NCI-H2227 treated with DMSO at 0.1 percent for 48 hours (cell line): Measurements from ENCODE around the gene PPP2R2D.
A peak's percentile ranks its signal among the peaks of the same experiment; 100 is the strongest.

Source experiments
- DNase-seq: peaks from one replicate; lab custom pipeline; 2025; lab: John Stamatoyannopoulos, UW

Gene PPP2R2D

DNA sequence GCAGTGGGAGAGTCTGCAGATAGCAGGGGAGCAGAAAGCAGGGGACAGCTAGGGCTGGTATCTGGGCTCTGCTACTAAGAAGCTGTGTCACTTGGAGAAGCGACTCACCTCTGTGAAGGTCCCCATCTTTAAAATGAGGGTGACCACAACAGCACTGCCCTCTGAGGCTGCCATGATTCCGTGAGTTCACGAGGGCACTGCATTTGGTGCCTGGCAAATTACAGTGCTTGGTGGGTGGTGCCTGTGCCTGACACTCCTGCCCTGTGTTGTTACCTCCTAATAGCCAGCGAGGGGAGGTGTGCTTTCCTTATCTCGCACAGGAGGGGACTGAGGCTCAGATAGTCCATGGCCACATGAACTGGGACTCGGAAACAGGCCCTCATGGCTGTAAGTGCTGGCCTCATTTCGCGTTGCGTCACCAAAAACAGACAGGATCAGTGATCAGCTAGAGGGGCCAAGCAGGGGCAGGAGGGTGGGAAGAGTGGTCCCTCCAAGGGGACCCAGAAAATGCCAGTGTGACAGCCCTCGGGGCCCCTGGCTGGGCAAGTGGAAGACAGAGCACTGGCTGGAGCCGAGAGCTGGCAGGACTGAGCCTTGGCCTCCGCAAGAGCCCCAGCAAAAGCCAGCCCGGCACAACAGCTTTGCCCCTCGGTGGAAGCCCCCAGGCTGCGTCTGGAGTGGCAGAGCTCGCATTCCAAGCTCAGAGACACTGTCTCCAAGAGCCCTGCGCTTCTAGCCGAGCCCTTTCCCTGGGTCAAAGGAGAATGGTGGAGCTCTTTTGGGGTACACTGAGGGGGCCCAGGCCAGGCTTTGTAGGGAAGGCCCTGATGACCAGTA is 98.3 kb downstream of the PPP2R2D start:
- no peak for DNase-seq

DNA sequence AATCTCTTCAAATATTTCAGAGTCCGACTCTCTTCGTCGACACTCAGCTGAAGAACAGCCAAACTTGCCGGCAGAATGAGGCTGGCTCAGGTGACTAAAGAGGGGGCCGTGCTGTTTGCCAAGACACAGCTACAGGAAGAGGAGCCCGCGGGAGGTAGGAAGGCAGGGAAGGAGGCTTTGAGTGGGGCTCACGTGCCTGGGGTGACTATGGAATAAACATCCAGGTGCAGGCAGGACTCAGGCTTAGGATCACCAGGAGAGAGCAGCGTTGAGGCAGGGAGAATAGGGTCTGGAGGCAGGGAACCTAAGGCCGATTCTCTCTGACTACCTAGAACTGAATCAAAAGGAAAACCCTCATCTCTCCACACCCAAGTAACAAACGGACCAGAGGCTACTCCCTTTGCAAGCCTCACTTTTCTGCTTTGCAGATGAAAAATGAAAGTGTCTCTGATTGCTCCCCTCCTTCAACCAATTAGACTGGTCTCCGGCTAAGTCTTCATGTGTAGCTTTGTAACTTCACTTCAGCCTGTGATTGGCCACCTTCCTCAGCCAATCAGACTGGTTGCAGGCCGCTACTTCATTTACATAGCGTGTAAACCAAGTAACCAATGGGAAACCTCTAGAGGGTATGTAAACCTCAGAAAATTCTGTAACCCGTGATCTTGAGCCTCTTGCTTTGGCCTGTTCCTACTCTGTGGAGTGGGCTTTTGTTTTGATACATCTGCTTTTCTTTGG is 100.6 kb downstream of the PPP2R2D start:
- peak; percentile 25 for DNase-seq

GRCh38 chr10:132002004-132002403 is 101.2 kb downstream of the PPP2R2D start:
- no peak for DNase-seq

GRCh38 chr10:132003282-132003924 is 102.6 kb downstream of the PPP2R2D start:
- DNase-seq, result no peak

- DNase-seq, result no peak
These were observed 103.2 kb downstream of the PPP2R2D start for GRCh38 chr10:132004052-132004451.

DNA sequence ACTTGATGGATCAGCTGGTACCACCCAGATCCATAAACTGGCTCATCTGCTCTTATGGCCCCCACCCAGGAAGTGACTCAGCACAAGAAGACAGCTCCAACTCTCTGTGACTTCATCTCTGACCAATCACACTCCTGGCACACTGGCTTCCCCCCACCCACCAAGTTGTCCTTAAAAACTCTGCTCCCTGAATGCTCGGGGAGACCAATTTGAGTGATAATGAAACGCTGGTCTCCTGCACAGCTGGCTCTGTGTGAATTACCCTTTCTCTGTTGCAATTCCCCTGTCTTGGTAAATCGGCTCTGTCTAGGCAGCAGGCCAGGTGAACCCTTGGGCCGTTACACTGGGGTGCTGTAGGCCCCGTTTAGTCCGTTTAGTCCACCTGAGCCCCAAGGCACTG is 104.3 kb downstream of the PPP2R2D start:
- no peak for DNase-seq

DNA sequence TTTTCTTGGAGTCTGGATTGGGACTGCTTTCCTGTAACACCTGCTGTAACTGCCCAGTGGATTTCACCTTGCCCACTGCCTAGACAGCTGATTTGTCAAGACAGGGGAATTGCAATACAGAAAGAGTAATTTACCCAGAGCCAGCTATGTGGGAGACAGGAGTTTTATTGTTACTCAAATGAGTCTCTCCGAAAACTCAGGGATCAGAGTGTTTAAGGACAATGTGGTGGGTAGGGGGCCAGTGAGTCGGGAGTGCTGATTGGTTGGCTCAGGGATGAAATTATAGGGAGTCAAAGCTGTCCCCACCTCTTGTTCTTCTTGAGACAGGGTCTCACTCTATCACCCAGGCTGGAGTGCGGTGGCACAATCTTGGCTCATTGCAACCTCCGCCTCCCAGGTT is 106.2 kb downstream of the PPP2R2D start:
- no peak for DNase-seq

GRCh38 chr10:132007681-132008080 is 106.9 kb downstream of the PPP2R2D start:
- DNase-seq, result no peak
